HG02798 (cell line): ENCODE results near the gene CHIA.
"Not testable (repeated sequence)": the region's sequence is repeated elsewhere in the genome, so short reads cannot be mapped to it uniquely, and the experiment has no call there.

Experiments
- ATAC-seq: cut with Tn5 transposase; IDR thresholded peaks from one replicate; pipeline ENCODE4 v1.9.1; 2021; ENCODE audit warnings: mild to moderate bottlenecking; ENCODE audit not compliant: unreplicated experiment, poor library complexity

Gene CHIA

GRCh38 chr1:111283838-111284237 is 6.8 kb upstream of the CHIA start:
- no peak for ATAC-seq

- ATAC-seq: no peak
These were observed 4.8 kb upstream of the CHIA start for GRCh38 chr1:111285879-111286278.

GRCh38 chr1:111286912-111287311 is 3.7 kb upstream of the CHIA start:
- no peak for ATAC-seq

- ATAC-seq: no peak
These were observed 1.3 kb upstream of the CHIA start for GRCh38 chr1:111289371-111289770.

- no peak for ATAC-seq
These were observed 547 bp upstream of the CHIA start for GRCh38 chr1:111290104-111290503.

- no peak for ATAC-seq
These were observed 3.7 kb downstream of the CHIA start for GRCh38 chr1:111294390-111294789.

- ATAC-seq: no peak
These were observed 11.7 kb downstream of the CHIA start for GRCh38 chr1:111302374-111302773.

- no peak for ATAC-seq
These were observed 19.0 kb downstream of the CHIA start for GRCh38 chr1:111309690-111310089.

- no peak for ATAC-seq
These were observed 27.9 kb downstream of the CHIA start for GRCh38 chr1:111318523-111318922.

GRCh38 chr1:111320066-111320879 is 29.6 kb downstream of the CHIA start:
- ATAC-seq: no peak

GRCh38 chr1:111323231-111323630 is 32.6 kb downstream of the CHIA start:
- ATAC-seq: no peak

GRCh38 chr1:111332190-111332589 is 41.5 kb downstream of the CHIA start:
- ATAC-seq: peak; percentile 60

- peak; percentile 40 for ATAC-seq
These were observed 43.5 kb downstream of the CHIA start for GRCh38 chr1:111334169-111334568.

- ATAC-seq: not testable (repeated sequence)
These were observed 44.7 kb downstream of the CHIA start for GRCh38 chr1:111335214-111335877.

- not testable (repeated sequence) for ATAC-seq
These were observed 48.2 kb downstream of the CHIA start for GRCh38 chr1:111338849-111339248.

GRCh38 chr1:111346089-111346885 is 55.6 kb downstream of the CHIA start:
- peak; percentile 95 for ATAC-seq

GRCh38 chr1:111347026-111347425 is 56.4 kb downstream of the CHIA start:
- ATAC-seq: no peak

- no peak for ATAC-seq
These were observed 61.0 kb downstream of the CHIA start for GRCh38 chr1:111351700-111352099.

GRCh38 chr1:111354584-111354983 is 63.9 kb downstream of the CHIA start:
- no peak for ATAC-seq

GRCh38 chr1:111358964-111359363 is 68.3 kb downstream of the CHIA start:
- ATAC-seq: no peak

GRCh38 chr1:111359376-111359775 is 68.7 kb downstream of the CHIA start:
- no peak for ATAC-seq
